Left hindlimb (tissue), 1 donor: ENCODE results near the gene SDHAF2.
"Not testable (repeated sequence)": the region's sequence is repeated elsewhere in the genome, so short reads cannot be mapped to it uniquely, and the experiment has no call there.

Experiments used
- DNase-seq: peaks from one replicate; pipeline ENCODE4 v3.0.0-alpha.2; 2018

SDHAF2 gene

DNA sequence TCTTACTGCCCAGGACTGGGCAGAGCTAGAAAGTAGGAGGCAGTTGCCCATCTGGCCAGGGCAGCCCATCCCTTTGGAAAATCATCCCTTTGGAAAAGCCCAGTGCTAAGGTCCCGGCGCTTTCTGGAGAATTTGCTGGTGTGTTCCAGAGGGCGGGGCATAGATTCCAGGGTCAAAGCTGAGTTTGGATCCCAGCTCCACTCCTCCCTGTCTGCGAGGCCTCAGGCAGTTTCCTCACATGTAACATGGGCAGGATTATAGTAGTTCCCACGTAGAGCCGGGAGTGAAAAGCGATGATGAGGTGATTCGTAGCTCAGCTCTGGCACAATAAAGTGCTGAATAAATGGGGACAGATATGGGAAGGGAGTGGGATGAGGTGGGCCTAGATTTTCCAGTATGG is 47.2 kb downstream of the SDHAF2 start:
- DNase-seq = no peak

DNA sequence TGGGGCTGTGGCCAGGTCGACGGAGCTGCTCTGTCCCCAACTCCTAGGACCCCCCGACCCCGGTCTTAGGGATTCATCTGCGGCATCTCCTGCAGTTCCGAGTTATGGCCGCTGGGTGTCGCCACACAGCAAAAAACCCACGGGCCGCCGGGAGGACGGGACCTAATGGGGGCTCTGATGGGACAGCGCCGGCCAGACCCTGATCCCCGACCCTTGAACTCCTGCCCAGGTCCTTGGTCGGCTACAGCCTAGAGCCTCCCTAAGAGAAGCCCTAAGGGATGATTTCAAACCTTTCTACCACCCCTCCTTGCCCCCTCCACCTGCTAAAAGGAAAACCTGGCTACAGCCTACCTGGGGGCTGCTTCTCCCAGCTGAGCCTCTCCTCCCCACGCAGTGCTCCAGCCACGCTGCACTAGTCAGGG is 47.8 kb downstream of the SDHAF2 start:
- DNase-seq = peak; percentile 62

GRCh38 chr11:61479360-61480058 is 49.6 kb downstream of the SDHAF2 start:
- DNase-seq = not testable (repeated sequence)

DNA sequence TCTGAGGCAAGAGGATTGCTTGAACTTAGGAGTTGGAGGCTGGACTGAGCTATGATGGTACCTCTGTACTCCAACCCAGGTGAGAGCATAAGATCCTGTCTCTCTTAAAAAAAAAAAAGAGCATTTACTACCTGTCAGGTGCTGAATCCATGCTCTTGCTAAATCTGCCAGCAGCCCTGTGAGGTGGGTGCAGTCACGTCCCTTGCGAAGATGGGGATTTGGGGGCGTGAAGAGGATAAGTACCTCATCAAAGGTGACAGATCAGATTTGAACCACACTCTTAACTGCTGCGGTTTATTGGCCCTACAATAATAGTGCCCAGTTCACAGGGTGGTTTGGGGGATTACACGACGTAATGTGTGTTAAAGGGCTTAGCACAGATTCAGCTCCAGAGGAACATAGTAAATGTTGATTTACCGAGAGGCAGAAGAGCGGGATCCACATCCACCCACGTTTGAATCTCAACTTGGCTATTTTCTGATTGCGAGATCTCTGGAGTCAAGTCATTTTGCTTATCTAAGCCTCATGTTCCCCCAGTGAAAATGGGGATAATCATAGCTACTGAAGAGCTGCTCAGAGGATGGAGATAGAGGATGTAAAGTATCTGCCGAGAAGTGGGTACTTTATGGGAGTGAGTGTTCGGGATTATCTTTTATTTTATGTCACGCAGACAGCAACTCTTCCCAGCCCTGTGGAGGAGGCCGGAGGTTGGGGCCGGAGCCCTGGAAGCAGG is 50.5 kb downstream of the SDHAF2 start:
- DNase-seq = no peak

- DNase-seq = peak; percentile 69
Observed at GRCh38 chr11:61480994-61481335, 51.0 kb downstream of the SDHAF2 start.

GRCh38 chr11:61481806-61482205 is 51.9 kb downstream of the SDHAF2 start:
- DNase-seq = no peak

DNA sequence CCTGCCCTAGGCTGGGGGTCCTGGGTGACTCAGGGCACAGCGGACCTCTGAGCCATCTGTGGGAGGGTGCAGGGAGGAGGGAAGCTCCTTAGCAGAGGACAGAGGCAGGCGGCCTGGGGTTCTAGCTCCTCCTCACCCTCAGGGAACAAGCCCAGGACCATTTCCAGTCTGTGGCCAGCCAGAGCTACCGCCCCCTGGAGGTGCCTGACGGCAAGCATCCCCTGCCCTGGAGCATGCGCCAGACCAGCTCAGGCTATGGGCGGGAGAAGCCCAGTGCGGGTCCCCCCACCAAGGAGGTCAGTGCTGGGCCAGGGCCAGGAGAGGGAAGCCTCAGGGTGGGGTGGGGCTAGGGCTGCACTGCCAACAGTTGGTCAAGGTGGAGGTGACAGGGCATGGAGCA is 52.6 kb downstream of the SDHAF2 start:
- no peak for DNase-seq

DNA sequence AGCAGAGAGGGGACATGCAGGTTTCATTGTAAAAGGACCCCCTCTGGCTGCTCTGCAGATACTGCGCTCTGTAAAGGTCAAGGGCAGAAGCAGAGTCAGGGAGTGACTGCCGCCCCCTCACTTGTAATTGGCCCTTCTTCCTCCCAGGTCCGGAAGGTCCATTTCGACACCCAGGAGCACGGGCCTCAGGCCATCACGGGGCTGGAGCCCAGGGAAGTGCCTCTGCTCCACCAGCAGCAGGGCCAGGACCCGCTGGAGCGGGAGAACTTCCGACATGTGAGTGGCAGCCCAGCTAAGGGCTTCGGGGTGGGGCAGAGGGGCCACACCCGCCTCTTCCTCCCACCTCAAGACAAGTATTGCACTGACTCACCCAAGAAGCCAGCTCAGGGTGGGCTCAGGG is 54.6 kb downstream of the SDHAF2 start:
- no peak for DNase-seq

DNA sequence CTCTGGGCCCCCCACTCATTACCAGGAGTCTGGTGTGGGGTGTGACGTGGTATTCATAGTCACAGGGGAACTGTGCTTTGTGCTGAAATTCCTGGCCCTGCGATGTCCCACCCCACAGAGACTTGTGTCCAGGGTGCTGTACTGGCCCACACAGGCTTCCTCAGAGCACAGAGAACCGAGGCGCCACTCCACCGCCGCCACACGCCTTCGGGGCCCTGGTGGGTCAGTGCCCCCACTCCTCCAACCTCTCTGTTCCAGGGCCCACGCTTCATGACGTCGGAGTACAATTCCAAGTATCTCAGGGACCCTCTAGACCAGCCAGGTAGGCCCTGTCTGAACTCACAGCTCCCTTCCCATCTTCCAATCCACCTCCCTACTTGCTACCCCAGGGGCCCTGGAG is 55.2 kb downstream of the SDHAF2 start:
- no peak for DNase-seq

DNA sequence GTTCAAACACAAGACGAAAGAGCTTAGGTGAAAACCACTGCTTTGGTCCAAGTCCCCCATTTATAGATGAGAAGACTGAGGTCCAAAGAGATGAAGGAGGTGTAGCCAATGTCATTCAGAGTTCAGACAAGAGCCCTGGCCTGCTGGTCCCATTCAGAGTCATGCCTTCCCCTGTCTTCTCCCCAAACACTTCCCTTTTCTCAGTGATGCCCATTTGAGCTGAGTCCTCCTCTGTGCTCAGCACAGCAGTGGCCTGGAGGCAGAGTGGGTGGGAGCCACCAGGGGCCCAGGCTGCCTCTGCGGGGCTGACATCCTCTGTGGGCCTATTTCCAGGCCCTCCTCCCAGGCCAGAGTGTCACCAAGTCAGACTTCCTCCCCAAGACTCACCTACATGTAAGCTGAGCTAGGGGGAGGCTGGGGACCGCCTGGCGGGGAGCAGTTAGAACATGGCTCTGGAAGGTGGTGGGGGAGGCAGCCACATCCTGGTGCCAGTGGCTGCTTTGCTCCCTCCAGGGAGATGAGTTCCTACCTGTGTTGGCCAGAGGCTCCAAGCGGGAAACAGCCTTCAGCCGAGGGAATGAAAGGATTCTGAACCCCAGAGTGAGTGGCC is 56.2 kb downstream of the SDHAF2 start:
- DNase-seq = no peak

- no peak for DNase-seq
Observed at GRCh38 chr11:61486779-61487178, 56.9 kb downstream of the SDHAF2 start.

- no peak for DNase-seq
Observed at GRCh38 chr11:61487342-61488025, 57.6 kb downstream of the SDHAF2 start.

- peak; percentile 67 for DNase-seq
Observed at GRCh38 chr11:61488651-61489291, 58.8 kb downstream of the SDHAF2 start.

- no peak for DNase-seq
Observed at GRCh38 chr11:61489833-61490721, 60.2 kb downstream of the SDHAF2 start.

DNA sequence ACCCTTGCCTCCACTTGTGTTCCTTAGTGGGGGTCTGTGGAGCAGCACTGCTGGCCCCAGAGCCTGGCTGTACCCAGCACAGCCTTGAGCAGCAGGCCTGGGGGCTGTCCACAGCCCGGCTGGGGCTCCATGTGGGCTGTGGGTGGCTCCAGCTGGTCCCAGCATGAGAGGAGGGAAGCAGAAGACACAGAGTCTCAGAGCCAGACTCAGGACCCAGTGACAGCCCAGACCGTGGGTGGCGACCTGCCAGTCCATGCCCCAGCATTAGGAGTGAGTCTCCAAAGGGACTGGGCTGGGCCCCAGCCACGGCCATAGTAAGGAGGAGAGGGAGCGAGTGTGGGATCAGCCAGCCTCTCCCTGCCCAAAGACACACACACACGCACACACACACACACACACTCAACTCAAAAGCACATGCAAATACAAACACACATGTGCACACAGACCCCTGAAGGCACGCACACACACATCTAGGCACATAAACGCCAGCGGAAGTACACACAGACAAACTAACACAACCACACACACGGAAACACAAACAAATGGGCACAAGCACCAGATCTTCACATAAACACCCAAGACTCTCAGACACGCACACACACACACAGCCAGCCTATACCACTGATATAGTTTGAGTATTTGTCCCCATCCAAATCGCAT is 61.9 kb downstream of the SDHAF2 start:
- no peak for DNase-seq

GRCh38 chr11:61494381-61494961 is 64.5 kb downstream of the SDHAF2 start:
- DNase-seq = no peak

- DNase-seq = peak; percentile 68
Observed at GRCh38 chr11:61495801-61496601, 66.1 kb downstream of the SDHAF2 start.
